Esophagus squamous epithelium (tissue), 4 donors: Measurements from ENCODE around the gene SORL1-AS1.

Experiments used
- POLR2A ChIP-seq, 4 donors: fragments of 450-650 bp; IDR thresholded peaks; one replicate each; pipeline ENCODE4 v1.6.1; 2017; ENCODE audit warnings: antibody characterized with exemption in 4 of 4, mild to moderate bottlenecking in 4 of 4, moderate library complexity in 3 of 4
- TF ChIP-seq, protein P1 (sequence below), 6 experiments: fragments of 450-650 bp in 4 of 6; fragments of 200-600 bp in 2 of 6; sonication (generic) in 2 of 6; IDR thresholded peaks; one replicate each; pipeline ENCODE4 v1.5.1; 2016 to 2019; ENCODE audit warnings: antibody characterized with exemption in 6 of 6, mild to moderate bottlenecking in 4 of 6, moderate library complexity in 4 of 6

DNA sequence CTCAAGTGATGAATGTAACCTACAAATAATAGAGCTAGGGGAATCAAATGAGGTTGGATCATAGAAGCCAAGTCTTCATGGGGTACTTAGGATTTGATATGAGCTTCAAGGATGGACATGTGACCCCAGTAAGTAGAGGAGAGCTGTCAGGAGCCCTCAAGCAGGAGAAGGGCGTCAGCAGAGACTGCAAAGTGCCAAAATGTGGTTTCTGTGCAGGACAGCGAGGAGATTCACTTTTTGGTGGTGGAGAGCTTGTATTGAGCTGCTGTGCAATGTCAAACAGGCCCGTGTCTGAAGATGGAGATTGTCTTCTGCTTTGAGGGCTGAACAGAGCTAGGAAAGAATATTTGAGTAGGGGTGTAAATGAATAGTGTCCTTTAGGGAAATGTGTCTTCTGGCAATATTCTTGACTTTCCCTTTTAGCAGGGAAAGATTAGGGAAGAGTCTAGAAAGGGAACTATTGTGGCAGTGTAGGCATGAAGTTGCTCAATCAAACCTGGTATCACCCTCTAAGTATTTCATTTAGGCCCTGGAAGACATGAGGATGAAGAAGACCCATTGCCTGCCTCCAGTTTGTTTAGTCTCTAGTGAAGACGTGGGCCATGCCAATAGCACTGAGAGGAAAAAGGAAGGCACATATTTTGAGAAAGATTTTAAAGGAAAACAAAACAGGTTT is 31.2 kb upstream of the SORL1-AS1 start:
- TF ChIP-seq, protein P1, sequence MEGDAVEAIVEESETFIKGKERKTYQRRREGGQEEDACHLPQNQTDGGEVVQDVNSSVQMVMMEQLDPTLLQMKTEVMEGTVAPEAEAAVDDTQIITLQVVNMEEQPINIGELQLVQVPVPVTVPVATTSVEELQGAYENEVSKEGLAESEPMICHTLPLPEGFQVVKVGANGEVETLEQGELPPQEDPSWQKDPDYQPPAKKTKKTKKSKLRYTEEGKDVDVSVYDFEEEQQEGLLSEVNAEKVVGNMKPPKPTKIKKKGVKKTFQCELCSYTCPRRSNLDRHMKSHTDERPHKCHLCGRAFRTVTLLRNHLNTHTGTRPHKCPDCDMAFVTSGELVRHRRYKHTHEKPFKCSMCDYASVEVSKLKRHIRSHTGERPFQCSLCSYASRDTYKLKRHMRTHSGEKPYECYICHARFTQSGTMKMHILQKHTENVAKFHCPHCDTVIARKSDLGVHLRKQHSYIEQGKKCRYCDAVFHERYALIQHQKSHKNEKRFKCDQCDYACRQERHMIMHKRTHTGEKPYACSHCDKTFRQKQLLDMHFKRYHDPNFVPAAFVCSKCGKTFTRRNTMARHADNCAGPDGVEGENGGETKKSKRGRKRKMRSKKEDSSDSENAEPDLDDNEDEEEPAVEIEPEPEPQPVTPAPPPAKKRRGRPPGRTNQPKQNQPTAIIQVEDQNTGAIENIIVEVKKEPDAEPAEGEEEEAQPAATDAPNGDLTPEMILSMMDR (IDR thresholded peaks at IDR 0.05): no peak
- no peak for TF ChIP-seq POLR2A (IDR thresholded peaks at IDR 0.05)
